Testis (tissue), 2 donors: Measurements from ENCODE around the gene MGAT5.

Experiments
- POLR2A ChIP-seq: fragments of 450-650 bp; IDR thresholded peaks from one replicate; pipeline ENCODE4 v1.6.1; 2017; ENCODE audit warnings: antibody characterized with exemption, mild to moderate bottlenecking, moderate library complexity
- TF ChIP-seq, protein P1 (sequence below), 3 experiments: fragments of 450-650 bp in 2 of 3; fragments of 200-600 bp in 1 of 3; sonication (generic) in 1 of 3; IDR thresholded peaks; one replicate each; pipeline ENCODE4 v1.5.1; 2016 to 2019; ENCODE audit warnings: antibody characterized with exemption in 3 of 3, mild to moderate bottlenecking in 2 of 3, moderate library complexity in 1 of 3

DNA sequence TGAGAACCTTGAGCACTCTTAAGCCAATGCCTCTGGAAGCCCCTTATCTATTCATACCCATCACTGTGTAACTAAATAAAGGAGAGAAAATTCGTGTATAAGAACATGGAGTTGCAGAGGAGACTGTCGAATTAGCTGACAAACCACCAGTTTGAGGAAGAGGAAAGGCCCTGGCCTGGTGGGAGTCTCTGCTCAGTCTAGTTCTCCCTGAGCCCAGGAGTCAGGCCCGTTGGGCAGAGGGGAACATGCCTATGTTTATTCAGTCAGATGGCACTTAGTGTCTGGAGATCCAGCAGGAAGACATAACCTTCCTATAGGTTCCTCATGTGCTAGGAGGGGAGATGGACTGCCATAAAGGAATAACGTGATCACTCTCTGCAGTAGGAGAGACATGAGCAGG lies 60.3 kb downstream of the MGAT5 start:
- TF ChIP-seq, protein P1, sequence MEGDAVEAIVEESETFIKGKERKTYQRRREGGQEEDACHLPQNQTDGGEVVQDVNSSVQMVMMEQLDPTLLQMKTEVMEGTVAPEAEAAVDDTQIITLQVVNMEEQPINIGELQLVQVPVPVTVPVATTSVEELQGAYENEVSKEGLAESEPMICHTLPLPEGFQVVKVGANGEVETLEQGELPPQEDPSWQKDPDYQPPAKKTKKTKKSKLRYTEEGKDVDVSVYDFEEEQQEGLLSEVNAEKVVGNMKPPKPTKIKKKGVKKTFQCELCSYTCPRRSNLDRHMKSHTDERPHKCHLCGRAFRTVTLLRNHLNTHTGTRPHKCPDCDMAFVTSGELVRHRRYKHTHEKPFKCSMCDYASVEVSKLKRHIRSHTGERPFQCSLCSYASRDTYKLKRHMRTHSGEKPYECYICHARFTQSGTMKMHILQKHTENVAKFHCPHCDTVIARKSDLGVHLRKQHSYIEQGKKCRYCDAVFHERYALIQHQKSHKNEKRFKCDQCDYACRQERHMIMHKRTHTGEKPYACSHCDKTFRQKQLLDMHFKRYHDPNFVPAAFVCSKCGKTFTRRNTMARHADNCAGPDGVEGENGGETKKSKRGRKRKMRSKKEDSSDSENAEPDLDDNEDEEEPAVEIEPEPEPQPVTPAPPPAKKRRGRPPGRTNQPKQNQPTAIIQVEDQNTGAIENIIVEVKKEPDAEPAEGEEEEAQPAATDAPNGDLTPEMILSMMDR (IDR thresholded peaks at IDR 0.05), result no peak
- no peak for TF ChIP-seq POLR2A
